HEK293T (cell line): ENCODE data around the gene PLA2G3.
"Not testable (repeated sequence)": the region's sequence is repeated elsewhere in the genome, so short reads cannot be mapped to it uniquely, and the experiment has no call there.

Source experiments
- CTCF ChIA-PET: fragments of 350-600 bp; formaldehyde crosslinking; extraction: SDS; loops from one replicate; lab custom pipeline; 2021; ENCODE audit warnings: antibody characterized with exemption, inconsistent platforms; lab: Yijun Ruan, JAX
- POLR2A ChIA-PET: fragments of 350-600 bp; formaldehyde crosslinking; extraction: SDS; loops from one replicate; lab custom pipeline; 2020; ENCODE audit warnings: antibody characterized with exemption, inconsistent platforms; lab: Yijun Ruan, JAX
- DNase-seq: peaks from one replicate; pipeline ENCODE4 v3.0.0; 2012; ENCODE audit warnings: mixed read lengths; ENCODE audit errors: extremely low spot score
- ARNT ChIP-seq: fragments of 450-650 bp; IDR thresholded peaks from 2 replicates; pipeline ENCODE4 v1.6.1; 2017; ENCODE audit warnings: mild to moderate bottlenecking
- BHLHE40 ChIP-seq: fragments of 450-650 bp; IDR thresholded peaks from 2 replicates; pipeline ENCODE4 v1.6.1; 2016; ENCODE audit warnings: mild to moderate bottlenecking, moderate library complexity, borderline replicate concordance
- CTBP1 ChIP-seq: fragments of 450-650 bp; IDR thresholded peaks from 2 replicates; pipeline ENCODE4 v1.6.1; 2016; ENCODE audit warnings: borderline replicate concordance
- ELF4 ChIP-seq: fragments of 450-650 bp; IDR thresholded peaks from 2 replicates; pipeline ENCODE4 v1.6.1; 2017; ENCODE audit warnings: antibody characterized with exemption
- FOXA1 ChIP-seq: fragments of 450-650 bp; IDR thresholded peaks from 2 replicates; pipeline ENCODE4 v1.6.1; 2016; ENCODE audit warnings: mild to moderate bottlenecking
- FOXK2 ChIP-seq: fragments of 450-650 bp; IDR thresholded peaks from 2 replicates; pipeline ENCODE4 v1.6.1; 2016; ENCODE audit warnings: mild to moderate bottlenecking
- FOXM1 ChIP-seq: fragments of 450-650 bp; IDR thresholded peaks from 2 replicates; pipeline ENCODE4 v1.6.1; 2017; ENCODE audit warnings: mild to moderate bottlenecking, borderline replicate concordance
- HDGF ChIP-seq: fragments of 450-650 bp; IDR thresholded peaks from 2 replicates; pipeline ENCODE4 v1.6.1; 2017; ENCODE audit warnings: antibody characterized with exemption, borderline replicate concordance
- L3MBTL2 ChIP-seq: fragments of 450-650 bp; conservative IDR thresholded peaks from 2 replicates; pipeline ENCODE4 v1.6.1; 2016; ENCODE audit warnings: mild to moderate bottlenecking
- LEF1 ChIP-seq: fragments of 450-650 bp; IDR thresholded peaks from 2 replicates; pipeline ENCODE4 v1.6.1; 2017; ENCODE audit warnings: mild to moderate bottlenecking, borderline replicate concordance
- NFRKB ChIP-seq: fragments of 450-650 bp; IDR thresholded peaks from 2 replicates; pipeline ENCODE4 v1.6.1; 2016; ENCODE audit warnings: mild to moderate bottlenecking, moderate library complexity
- SP1 ChIP-seq: fragments of 450-650 bp; IDR thresholded peaks from 2 replicates; pipeline ENCODE4 v1.6.1; 2017
- SUZ12 ChIP-seq: fragments of 450-650 bp; IDR thresholded peaks from 2 replicates; pipeline ENCODE4 v1.6.1; 2016; ENCODE audit warnings: mild to moderate bottlenecking
- TARDBP ChIP-seq: fragments of 450-650 bp; IDR thresholded peaks from 2 replicates; pipeline ENCODE4 v1.6.1; 2016
- ZNF384 ChIP-seq: fragments of 450-650 bp; IDR thresholded peaks from 2 replicates; pipeline ENCODE4 v1.6.1; 2016
- TF ChIP-seq, protein P1 (sequence below): fragments of 450-650 bp; IDR thresholded peaks from 2 replicates; pipeline ENCODE4 v1.6.1; 2016

PLA2G3 gene

DNA sequence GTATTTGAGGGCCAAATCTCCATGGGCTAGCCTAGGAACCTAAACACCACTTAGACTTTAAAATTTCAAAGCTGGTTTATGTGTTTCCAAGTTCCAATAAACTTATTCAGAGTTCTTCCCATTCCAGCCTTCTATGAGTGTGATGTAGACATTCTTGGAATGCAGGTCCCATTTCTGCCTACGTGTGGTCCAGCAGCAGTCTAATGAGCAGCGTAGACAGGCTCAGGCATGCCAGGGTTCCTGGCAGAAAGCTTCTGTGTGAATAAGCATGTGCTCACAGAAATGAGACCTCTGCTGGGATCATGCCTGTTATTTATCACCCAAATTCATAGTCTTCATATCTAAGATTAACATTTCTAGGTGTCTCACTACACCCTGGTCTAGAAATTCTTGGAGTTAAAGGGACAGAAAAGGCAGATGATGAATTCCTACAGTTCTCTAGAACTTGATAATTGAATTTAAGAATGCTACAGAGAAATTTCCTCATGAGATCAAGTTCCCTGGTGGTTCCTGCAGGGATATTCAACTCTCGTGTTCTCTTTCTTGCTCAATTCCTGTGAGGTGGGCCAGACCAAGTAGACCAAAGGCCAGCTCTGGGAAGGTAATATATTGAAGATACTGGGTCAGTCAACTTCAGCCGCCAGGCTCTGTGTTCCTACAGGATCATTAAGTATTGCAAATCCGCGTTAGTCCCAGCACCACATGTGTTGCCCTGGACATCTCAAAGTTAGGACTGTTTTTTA, 37.3 kb upstream of the PLA2G3 start:
- ChIA-PET CTCF (no interaction called here), POLR2A (no interaction called here)
- DNase-seq, result no peak
- TF ChIP-seq SP1, result no peak
- TF ChIP-seq NFRKB, result no peak
- TF ChIP-seq SUZ12, result no peak
- no peak for TF ChIP-seq CTBP1

DNA sequence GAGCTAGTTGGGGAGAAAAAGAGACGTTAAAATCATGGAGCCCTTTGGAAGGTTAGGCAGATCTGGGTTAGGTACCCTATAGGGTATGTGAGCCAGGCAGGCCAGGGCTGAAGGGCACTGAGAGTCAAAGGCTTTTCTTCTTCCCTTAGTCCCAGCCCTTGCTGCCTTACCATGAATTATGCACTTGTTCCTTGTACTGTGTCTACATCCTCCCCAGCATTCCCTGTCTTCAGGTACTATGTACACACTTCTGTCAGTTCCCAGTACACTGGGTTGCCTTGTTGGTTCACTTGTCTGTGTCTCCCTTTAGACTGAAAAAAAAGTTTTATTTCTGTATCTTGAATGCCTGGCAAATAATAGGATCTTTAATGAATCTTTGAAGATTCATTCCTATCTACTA, 36.6 kb upstream of the PLA2G3 start:
- TF ChIP-seq CTBP1 (no peak), HDGF (no peak), ZNF384 (no peak), ELF4 (no peak), SUZ12 (no peak), ARNT (no peak), BHLHE40 (no peak), FOXK2 (no peak), LEF1 (no peak), NFRKB (no peak)
- TF ChIP-seq, protein P1, sequence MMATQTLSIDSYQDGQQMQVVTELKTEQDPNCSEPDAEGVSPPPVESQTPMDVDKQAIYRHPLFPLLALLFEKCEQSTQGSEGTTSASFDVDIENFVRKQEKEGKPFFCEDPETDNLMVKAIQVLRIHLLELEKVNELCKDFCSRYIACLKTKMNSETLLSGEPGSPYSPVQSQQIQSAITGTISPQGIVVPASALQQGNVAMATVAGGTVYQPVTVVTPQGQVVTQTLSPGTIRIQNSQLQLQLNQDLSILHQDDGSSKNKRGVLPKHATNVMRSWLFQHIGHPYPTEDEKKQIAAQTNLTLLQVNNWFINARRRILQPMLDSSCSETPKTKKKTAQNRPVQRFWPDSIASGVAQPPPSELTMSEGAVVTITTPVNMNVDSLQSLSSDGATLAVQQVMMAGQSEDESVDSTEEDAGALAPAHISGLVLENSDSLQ, result no peak
- CTCF ChIA-PET, result no interaction called here
- no peak for DNase-seq
- POLR2A ChIA-PET, result no interaction called here

DNA sequence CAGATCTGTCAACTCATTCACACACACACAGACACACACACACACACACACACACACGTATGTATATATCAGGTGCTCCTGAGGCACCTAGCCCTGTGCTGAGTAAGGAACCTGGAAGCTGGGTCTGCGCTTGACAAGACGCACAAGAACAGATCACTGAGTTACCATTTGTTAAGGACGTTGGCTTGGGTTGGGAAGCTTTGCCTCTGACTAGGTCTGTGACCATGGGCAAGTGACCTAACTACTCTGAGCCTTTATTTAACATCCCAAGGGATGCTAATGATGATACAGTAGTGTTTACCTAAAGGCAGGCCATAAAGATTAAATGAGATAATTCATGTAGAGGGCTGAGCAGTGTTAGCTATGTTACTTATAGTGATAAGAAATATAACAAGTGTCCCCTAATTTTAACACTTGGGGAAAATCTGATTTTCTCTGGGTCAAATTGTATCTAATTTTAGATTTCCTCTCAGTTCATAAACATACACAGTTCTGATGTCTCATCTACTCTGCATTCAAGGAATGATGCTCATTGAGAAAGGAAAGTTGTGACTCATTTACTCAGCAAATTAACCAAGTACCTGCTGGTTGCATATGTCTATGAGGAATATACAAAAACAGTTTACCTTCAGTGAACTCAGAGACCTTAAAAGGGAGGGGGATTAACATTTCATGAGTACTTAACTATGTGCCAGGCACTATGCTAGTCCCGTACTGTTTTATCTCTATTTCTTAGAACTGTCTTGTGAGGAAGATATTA, 33.3 kb upstream of the PLA2G3 start:
- CTCF ChIA-PET, result interaction anchor here (0.5 kb wide), 1 partner anchor 64 kb away, joined by 3 read pairs; no protein-coding TSS in a partner anchor
- POLR2A ChIA-PET, result no interaction called here
- DNase-seq, result no peak
- TF ChIP-seq HDGF (no peak), FOXA1 (no peak), BHLHE40 (no peak), TARDBP (no peak), L3MBTL2 (no peak), FOXM1 (no peak), ZNF384 (no peak), NFRKB (no peak), ARNT (no peak), FOXK2 (no peak), SUZ12 (no peak)
- TF ChIP-seq, protein P1, result no peak

DNA sequence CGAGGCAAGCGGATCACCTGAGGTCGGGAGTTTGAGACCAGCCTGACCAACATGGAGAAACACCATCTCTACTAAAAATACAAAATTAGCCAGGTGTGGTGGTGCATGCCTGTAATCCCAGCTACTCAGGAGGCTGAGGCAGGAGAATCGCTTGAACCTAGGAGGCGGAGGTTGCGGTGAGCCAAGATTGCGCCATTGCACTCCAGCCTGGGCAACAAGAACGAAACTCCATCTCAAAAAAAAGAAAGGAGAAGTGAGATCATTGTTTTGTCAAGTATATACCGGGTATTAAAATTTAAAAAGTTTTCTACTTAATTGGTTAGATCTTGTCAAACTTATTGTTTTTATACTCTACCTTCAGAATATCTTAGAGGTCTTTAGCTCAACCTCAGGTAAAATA, 31.4 kb upstream of the PLA2G3 start:
- DNase-seq, POLR2A ChIA-PET, CTCF ChIA-PET: not testable (repeated sequence)

DNA sequence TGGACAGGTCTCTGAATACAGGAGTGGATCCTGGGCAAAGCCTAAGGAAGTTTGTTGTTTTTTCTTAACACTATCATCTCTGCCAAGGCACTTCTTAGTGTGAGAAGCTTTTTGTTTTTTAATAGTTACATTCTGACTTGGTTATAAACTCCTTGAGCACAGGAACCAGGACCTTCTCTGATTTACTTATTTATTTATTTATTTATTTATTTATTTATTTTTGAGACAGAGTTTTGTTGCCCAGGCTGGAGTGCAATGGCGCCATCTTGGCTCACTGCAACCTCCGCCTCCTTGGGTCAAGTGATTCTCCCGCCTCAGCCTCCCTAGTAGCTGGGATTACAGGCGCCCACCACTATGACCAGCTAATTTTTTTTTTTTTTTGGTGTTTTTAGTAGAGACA, 30.7 kb upstream of the PLA2G3 start:
- TF ChIP-seq ARNT (no peak), CTBP1 (no peak), HDGF (no peak), BHLHE40 (no peak), FOXM1 (no peak), SP1 (no peak), ELF4 (no peak), LEF1 (no peak), SUZ12 (no peak), NFRKB (no peak), TARDBP (no peak)
- ChIA-PET POLR2A (no interaction called here), CTCF (no interaction called here)
- DNase-seq, result no peak

DNA sequence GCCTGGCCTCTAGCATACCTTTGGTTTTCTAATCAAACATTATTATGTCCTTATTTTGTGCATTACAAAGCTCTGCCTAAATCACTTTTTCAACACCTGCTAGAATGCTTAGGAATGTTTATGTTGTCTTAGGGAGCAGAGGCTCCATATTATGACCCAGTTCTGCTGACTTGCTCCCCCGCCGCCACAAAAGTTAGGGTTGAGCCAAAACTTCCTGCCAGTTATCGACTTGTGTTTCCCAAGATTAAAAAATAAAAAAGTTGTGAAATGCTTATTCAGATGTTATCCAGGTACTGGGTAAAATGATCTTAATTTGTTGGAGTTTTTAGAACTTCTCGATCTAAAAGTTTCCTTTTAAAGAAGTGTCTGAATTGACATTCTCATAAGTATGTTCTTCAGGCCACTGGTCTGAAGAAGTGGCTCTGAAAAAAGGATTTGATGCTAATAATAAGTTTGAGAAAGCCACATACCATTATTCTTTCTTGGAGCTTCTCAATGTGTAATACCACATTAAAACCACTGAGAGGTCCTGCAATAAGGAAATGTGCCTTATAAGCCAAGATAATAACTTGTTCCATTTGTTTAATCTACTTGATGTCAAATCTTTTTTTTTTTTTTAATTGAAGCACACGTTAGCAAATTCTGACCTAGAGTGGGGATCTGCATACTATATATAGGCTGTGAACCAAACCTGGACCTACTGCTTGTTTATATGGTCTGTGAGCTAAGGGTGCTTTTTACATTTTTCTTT, 21.9 kb upstream of the PLA2G3 start:
- POLR2A ChIA-PET, result no interaction called here
- TF ChIP-seq, protein P1, result no peak
- no peak for TF ChIP-seq SP1
- TF ChIP-seq BHLHE40, result no peak
- no peak for TF ChIP-seq FOXM1
- no peak for TF ChIP-seq ARNT
- CTCF ChIA-PET, result interaction anchor here (0.6 kb wide), 1 partner anchor 89 kb away, joined by 4 read pairs; no protein-coding TSS in a partner anchor
- no peak for DNase-seq
